Endothelial cell of umbilical vein (primary cell): ENCODE measurements around the gene ZCCHC14. TPM values are rescaled to one million over a fixed set of nuclear protein-coding genes. Genes with fewer than 3 reads are reported as not detected.

ENCODE experiments used
- BruUV-seq: library from RNA; stranded (reverse); fragments of 400-500 nt; replicated peaks from 2 replicates; lab custom pipeline; 2021; lab: Mats Ljungman, UMichigan
- CTCF ChIA-PET: fragments of 300-600, 350-600 bp; sonication (Branson Sonifier 250); formaldehyde crosslinking; loops from one replicate; lab custom pipeline; 2021; ENCODE audit warnings: antibody characterized with exemption, inconsistent platforms; lab: Charles Lee
- POLR2A ChIA-PET: fragments of 300-600, 350-600 bp; sonication (Branson Sonifier 250); formaldehyde crosslinking; loops from one replicate; lab custom pipeline; 2021; ENCODE audit warnings: antibody characterized with exemption, inconsistent platforms; lab: Charles Lee
- DNase-seq: peaks from one replicate; pipeline ENCODE4 v3.0.0-alpha.2; 2011; ENCODE audit warnings: low read depth, low spot score
- FAIRE-seq: peaks from 2 replicates; lab custom pipeline; 2011; peaks lifted over from hg19 to GRCh38; lab: Jason Lieb, UNC
- H2AFZ ChIP-seq: 2 replicates; pipeline ENCODE4 v1.6.0; 2012; ENCODE audit warnings: low read depth, low read length, control low read depth, inconsistent platforms
- H3K27ac ChIP-seq: 2 replicates; pipeline ENCODE4 v1.5.1; 2011; ENCODE audit warnings: low read depth, mild to moderate bottlenecking, control low read depth, low read length, moderate library complexity; ENCODE audit not compliant: insufficient read depth
- H3K27me3 ChIP-seq, 2 experiments: 2 replicates each; pipeline versions ENCODE4 v1.6.0 to v1.6.1; 2011; ENCODE audit warnings: low read length in 2 of 2, mixed read lengths in 1 of 2; ENCODE audit not compliant: control insufficient read depth in 2 of 2, insufficient read depth in 2 of 2
- H3K36me3 ChIP-seq, 2 experiments: 2 replicates in 1 of 2; 3 replicates in 1 of 2; pipeline ENCODE4 v1.5.1; 2011; ENCODE audit warnings: low read length in 2 of 2, mild to moderate bottlenecking in 1 of 2, moderate library complexity in 1 of 2; ENCODE audit not compliant: control insufficient read depth in 2 of 2, insufficient read depth in 2 of 2; ENCODE audit errors: extremely low read depth in 1 of 2
- H3K4me1 ChIP-seq: 3 replicates; pipeline ENCODE4 v1.5.1; 2011; ENCODE audit warnings: mild to moderate bottlenecking, low read length; ENCODE audit not compliant: control insufficient read depth, insufficient read depth; ENCODE audit errors: extremely low read depth
- H3K4me2 ChIP-seq: 2 replicates; pipeline ENCODE4 v1.6.1; 2011; ENCODE audit warnings: low read length, control low read depth, mixed read lengths; ENCODE audit not compliant: insufficient read depth
- H3K4me3 ChIP-seq, 3 experiments: fragments of 200-600 bp in 1 of 3; sonication (generic), shearing (Covaris generic) in 1 of 3; replicated peaks in 1 of 3; 2 replicates each; pipeline ENCODE4 v1.5.1; 2011 to 2016; ENCODE audit warnings: control low read depth in 3 of 3, low read length in 3 of 3, mild to moderate bottlenecking in 2 of 3, inconsistent platforms in 1 of 3, low read depth in 1 of 3, moderate library complexity in 1 of 3; ENCODE audit not compliant: insufficient read depth in 1 of 3
- H3K79me2 ChIP-seq: 2 replicates; pipeline ENCODE4 v1.6.0; 2012; ENCODE audit warnings: low read length, inconsistent platforms; ENCODE audit not compliant: control insufficient read depth, insufficient read depth
- H3K9ac ChIP-seq: replicated peaks from 2 replicates; pipeline ENCODE3; 2011; ENCODE audit warnings: low read length, control low read depth; ENCODE audit not compliant: insufficient read depth; ENCODE audit errors: extremely low read depth
- H3K9me1 ChIP-seq: replicated peaks from 3 replicates; pipeline ENCODE4 v1.6.0; 2011; ENCODE audit warnings: mild to moderate bottlenecking, low read length; ENCODE audit not compliant: control insufficient read depth, insufficient read depth; ENCODE audit errors: extremely low read depth
- H3K9me3 ChIP-seq: replicated peaks from 2 replicates; pipeline ENCODE4 v1.5.1; 2012; ENCODE audit warnings: low read length, inconsistent platforms; ENCODE audit not compliant: control insufficient read depth, insufficient read depth
- H4K20me1 ChIP-seq: replicated peaks from 2 replicates; pipeline ENCODE3; 2011; ENCODE audit warnings: mild to moderate bottlenecking, low read length; ENCODE audit not compliant: control insufficient read depth, insufficient read depth; ENCODE audit errors: extremely low read depth
- CTCF ChIP-seq, 2 donors: IDR thresholded peaks; 1 replicate in 1 of 2; 2 replicates in 1 of 2; pipeline ENCODE4 v1.5.1; 2011; ENCODE audit warnings: low read length in 2 of 2, mild to moderate bottlenecking in 2 of 2, moderate library complexity in 2 of 2, control low read depth in 1 of 2, inconsistent platforms in 1 of 2, low read depth in 1 of 2; ENCODE audit not compliant: insufficient read depth in 1 of 2; ENCODE audit errors: extremely low read depth in 1 of 2
- GATA2 ChIP-seq: IDR thresholded peaks from 2 replicates; pipeline ENCODE4 v1.7.0; 2011; ENCODE audit warnings: low read depth, mild to moderate bottlenecking, moderate library complexity, mixed read lengths, low read length; ENCODE audit not compliant: insufficient read length, insufficient read depth
- MYC ChIP-seq: IDR thresholded peaks from one replicate; pipeline ENCODE4 v1.6.1; 2011; ENCODE audit warnings: mild to moderate bottlenecking, low read depth, low read length
- POLR2A ChIP-seq: IDR thresholded peaks from 2 replicates; pipeline ENCODE4 v1.6.1; 2012; ENCODE audit warnings: low read depth, mild to moderate bottlenecking, control low read depth, low read length
- POLR2AphosphoS5 ChIP-seq: IDR thresholded peaks from 2 replicates; pipeline ENCODE4 v1.6.1; 2012; ENCODE audit warnings: low read depth, mild to moderate bottlenecking, control low read depth, low read length, moderate library complexity; ENCODE audit not compliant: insufficient read depth
- dilution Hi-C: fragments of 300-500 bp; cut with MboI; formaldehyde crosslinking; loops from one replicate; pipeline ENCODE4 v1.15.0; 2019; ENCODE audit warnings: low sequenced_read_pairs; ENCODE audit not compliant: extremely low pct_ligation_motif_present
- intact Hi-C: fragments of 100-400 bp; cut with micrococcal nuclease; formaldehyde crosslinking; loops from one replicate; pipeline ENCODE4 v1.10.0; 2022
- polyA plus RNA-seq, 4 experiments: library from polyadenylated mRNA; depleted of rRNA in 3 of 4; stranded (reverse) in 3 of 4; unstranded in 1 of 4; fragments of >200 nt; gene quantifications; 2 replicates each; pipeline versions ENCODE4 v1.2.1 to v1.2.3, GENCODE V29; 2011 to 2012; ENCODE audit warnings: missing spikeins in 1 of 4
- total RNA-seq: library from RNA; stranded (reverse); gene quantifications from 2 replicates; pipeline ENCODE4 v1.2.3, GENCODE V29; 2021

The ZCCHC14 gene
- total and polyA plus RNA-seq, 2 donors (not counting 3 experiments of a cell fraction or from before 2014, with no cell fraction given) = 9.5 to 30.9 TPM

- Histone ChIP-seq H3K4me1 (peaks cover 65% of the 10 kb centered on the region), H3K9me3 (no peaks in the 10 kb centered on the region), H3K27me3 (no peaks in the 10 kb centered on the region), H3K4me3 (peak overlapping the region in 1 of 3 experiments; percentile 18), H3K9me1 (no peaks in the 10 kb centered on the region), H3K27ac (peak overlapping the region; percentile 60), H3K36me3 (peaks cover 0 to 3% of the 10 kb centered on the region in 2 experiments), H3K79me2 (peaks cover 29% of the 10 kb centered on the region), H3K4me2 (peak overlapping the region; percentile 63), H3K9ac (peak overlapping the region; percentile 4), H2AFZ (peak overlapping the region; percentile 39), H4K20me1 (no peaks in the 10 kb centered on the region)
- ChIA-PET CTCF (interaction anchor here (1.0 to 2.1 kb wide), 3 partner anchors 26 to 109 kb away, joined by 4 to 10 read pairs (median 6); no protein-coding TSS in a partner anchor), POLR2A (no interaction called here)
- BruUV-seq = no TSS peak
- peak; percentile 77 for DNase-seq
- TF ChIP-seq POLR2AphosphoS5 = no peak
- peak; percentile 29 to 37 for TF ChIP-seq CTCF (IDR thresholded peaks at IDR 0.05; ENCODE audit: extremely low read depth in 1 of 2, insufficient read depth in 1 of 2, low read depth in 1 of 2, low read length in 2 of 2)
- intact Hi-C loops (no loop called here), dilution Hi-C loops (no loop called here)
- peak; percentile 90 for FAIRE-seq
Observed at GRCh38 chr16:87461466-87461991, 31.3 kb downstream of the ZCCHC14 start.

GRCh38 chr16:87460936-87461335 lies 31.9 kb downstream of the ZCCHC14 start:
- CTCF ChIA-PET = interaction anchor here (1.8 to 2.1 kb wide), 2 partner anchors 44 to 110 kb away, joined by 4 to 10 read pairs; no protein-coding TSS in a partner anchor
- H3K79me2 ChIP-seq = peaks cover 24% of the 10 kb centered on the region
- intact Hi-C loops = no loop called here

More at GRCh38 chr16:87460936-87461335, 31.9 kb downstream of the ZCCHC14 start:
- dilution Hi-C loops = no loop called here
- no peak overlapping the region for H3K27ac ChIP-seq
- H3K4me3 ChIP-seq = no peak overlapping the region
- H2AFZ ChIP-seq = no peak overlapping the region
- no TSS peak for BruUV-seq
- no peak for FAIRE-seq
- H4K20me1 ChIP-seq = no peaks in the 10 kb centered on the region
- no peaks in the 10 kb centered on the region for H3K9me1 ChIP-seq
- TF ChIP-seq GATA2 (no peak), MYC (no peak), POLR2A (no peak)
- H3K27me3 ChIP-seq = no peaks in the 10 kb centered on the region
- POLR2A ChIA-PET = no interaction called here
- peaks cover 59% of the 10 kb centered on the region for H3K4me1 ChIP-seq
- no peak overlapping the region for H3K4me2 ChIP-seq
- no peak overlapping the region for H3K9ac ChIP-seq
- H3K9me3 ChIP-seq = no peaks in the 10 kb centered on the region
- no peak for DNase-seq
- H3K36me3 ChIP-seq = peaks cover 0 to 3% of the 10 kb centered on the region in 2 experiments
